CD4-positive, alpha-beta T cell treated with Interleukin-6 at 100 ng/mL for 8 hours (primary cell): Measurements from ENCODE around the gene LY9.

Experiments used
- DNase-seq: peaks from one replicate; pipeline ENCODE4 v3.0.0-alpha.2; 2020; ENCODE audit warnings: mixed read lengths, low spot score

The LY9 gene

GRCh38 chr1:160795951-160796383 lies at the start of gene LY9:
Gene LY9 (plus strand): TSS chr1:160796174. CDS start chr1:160796188, 14 bp downstream.
- DNase-seq = peak; percentile 92

- no peak for DNase-seq
Observed at GRCh38 chr1:160746836-160747500, 49.0 kb upstream of the LY9 start.

GRCh38 chr1:160747717-160748116 lies 48.3 kb upstream of the LY9 start:
- DNase-seq = no peak

- DNase-seq = no peak
Observed at GRCh38 chr1:160748181-160748877, 47.6 kb upstream of the LY9 start.

GRCh38 chr1:160748878-160749269 lies 47.1 kb upstream of the LY9 start:
- DNase-seq = no peak

- DNase-seq = no peak
Observed at GRCh38 chr1:160750608-160751007, 45.4 kb upstream of the LY9 start.

GRCh38 chr1:160752406-160752805 lies 43.6 kb upstream of the LY9 start:
- DNase-seq = no peak

- no peak for DNase-seq
Observed at GRCh38 chr1:160752924-160753323, 43.0 kb upstream of the LY9 start.

- DNase-seq = no peak
Observed at GRCh38 chr1:160753594-160753993, 42.4 kb upstream of the LY9 start.

GRCh38 chr1:160755461-160755860 lies 40.5 kb upstream of the LY9 start:
- no peak for DNase-seq

- peak; percentile 19 for DNase-seq
Observed at GRCh38 chr1:160755911-160756848, 39.8 kb upstream of the LY9 start.

GRCh38 chr1:160756849-160757201 lies 39.1 kb upstream of the LY9 start:
- no peak for DNase-seq

GRCh38 chr1:160758521-160758920 lies 37.5 kb upstream of the LY9 start:
- DNase-seq = no peak

- DNase-seq = no peak
Observed at GRCh38 chr1:160759740-160760139, 36.2 kb upstream of the LY9 start.

GRCh38 chr1:160761046-160761445 lies 34.9 kb upstream of the LY9 start:
- DNase-seq = no peak

- DNase-seq = no peak
Observed at GRCh38 chr1:160761886-160762285, 34.1 kb upstream of the LY9 start.

- DNase-seq = no peak
Observed at GRCh38 chr1:160763993-160764392, 32.0 kb upstream of the LY9 start.

- DNase-seq = no peak
Observed at GRCh38 chr1:160767395-160768294, 28.3 kb upstream of the LY9 start.

GRCh38 chr1:160768295-160768657 lies 27.7 kb upstream of the LY9 start:
- peak; percentile 86 for DNase-seq

- no peak for DNase-seq
Observed at GRCh38 chr1:160772331-160772730, 23.6 kb upstream of the LY9 start.

- DNase-seq = no peak
Observed at GRCh38 chr1:160773093-160773492, 22.9 kb upstream of the LY9 start.
